WTC11 (cell line): Measurements from ENCODE around the gene SKP1. TPM values are rescaled to one million over a fixed set of nuclear protein-coding genes. Genes with fewer than 3 reads are reported as not detected.
"Not testable (repeated sequence)": the region's sequence is repeated elsewhere in the genome, so short reads cannot be mapped to it uniquely, and the experiment has no call there.

ENCODE experiments used
- ATAC-seq: fragments of 200-7000 bp; cut with Tn5 transposase; 2 replicates; pipeline ENCODE4 v1.10.0; 2021; ENCODE audit warnings: mild to moderate bottlenecking, moderate library complexity
- CTCF ChIA-PET: fragments of 300-600 bp; sonication (Branson Sonifier 250); formaldehyde crosslinking; loops from one replicate; lab custom pipeline; 2021; ENCODE audit warnings: antibody characterized with exemption; lab: Charles Lee
- POLR2A ChIA-PET: fragments of 350-600 bp; sonication (Branson Sonifier 250); formaldehyde crosslinking; loops from one replicate; lab custom pipeline; 2021; ENCODE audit warnings: antibody characterized with exemption; lab: Charles Lee
- DNase-seq: peaks from one replicate; pipeline ENCODE4 v3.0.0; 2021; ENCODE audit warnings: low spot score
- H3K27ac Mint-ChIP-seq: 2 replicates; pipeline ENCODE4 v1.8.0; 2021; ENCODE audit warnings: mixed read lengths
- H3K27me3 Mint-ChIP-seq: 2 replicates; pipeline ENCODE4 v1.8.0; 2021; ENCODE audit warnings: low read depth, mild to moderate bottlenecking, moderate library complexity, mixed read lengths
- H3K36me3 Mint-ChIP-seq: 2 replicates; pipeline ENCODE4 v1.8.0; 2021; ENCODE audit warnings: mixed read lengths
- H3K4me1 Mint-ChIP-seq: 2 replicates; pipeline ENCODE4 v1.8.0; 2022; ENCODE audit warnings: mixed read lengths
- H3K4me3 Mint-ChIP-seq: 2 replicates; pipeline ENCODE4 v1.8.0; 2021; ENCODE audit warnings: mild to moderate bottlenecking, moderate library complexity, mixed read lengths
- H3K9me3 Mint-ChIP-seq: 2 replicates; pipeline ENCODE4 v1.8.0; 2021; ENCODE audit warnings: mixed read lengths
- ARID4B ChIP-seq: sonication (generic); formaldehyde crosslinking; IDR thresholded peaks from 2 replicates; pipeline ENCODE4 v1.8.0; 2023; ENCODE audit warnings: missing genetic modification reagents, mild to moderate bottlenecking, borderline replicate concordance
- CREM ChIP-seq: sonication (generic); formaldehyde crosslinking; IDR thresholded peaks from 2 replicates; pipeline ENCODE4 v1.8.1; 2022; ENCODE audit warnings: mild to moderate bottlenecking, missing genetic modification reagents, moderate library complexity
- EMX1 ChIP-seq: fragments of 250-450 bp; sonication (Bioruptor Pico); IDR thresholded peaks from 2 replicates; pipeline ENCODE4 v1.8.0; 2021; ENCODE audit warnings: mild to moderate bottlenecking
- MXD4 ChIP-seq: fragments of 250-450 bp; sonication (Bioruptor Pico); IDR thresholded peaks from 2 replicates; pipeline ENCODE4 v1.8.0; 2021; ENCODE audit warnings: mild to moderate bottlenecking, moderate library complexity, borderline replicate concordance
- MYBL2 ChIP-seq: sonication (generic); formaldehyde crosslinking; IDR thresholded peaks from 2 replicates; pipeline ENCODE4 v1.8.1; 2023; ENCODE audit warnings: mild to moderate bottlenecking, moderate library complexity, missing genetic modification reagents
- NFATC4 ChIP-seq: fragments of 250-450 bp; sonication (Bioruptor Pico); IDR thresholded peaks from 2 replicates; pipeline ENCODE4 v1.9.0; 2021; ENCODE audit warnings: mild to moderate bottlenecking
- RELA ChIP-seq: sonication (generic); formaldehyde crosslinking; IDR thresholded peaks from 2 replicates; pipeline ENCODE4 v1.8.1; 2022; ENCODE audit warnings: missing genetic modification reagents, mild to moderate bottlenecking, borderline replicate concordance
- SMAD4 ChIP-seq: sonication (generic); formaldehyde crosslinking; IDR thresholded peaks from 2 replicates; pipeline ENCODE4 v1.8.0; 2022; ENCODE audit warnings: mild to moderate bottlenecking, missing genetic modification reagents
- TCF7 ChIP-seq: sonication (generic); formaldehyde crosslinking; IDR thresholded peaks from 2 replicates; pipeline ENCODE4 v1.8.0; 2022; ENCODE audit warnings: mild to moderate bottlenecking, low read depth, missing genetic modification reagents, moderate library complexity
- TEAD1 ChIP-seq: sonication (generic); formaldehyde crosslinking; IDR thresholded peaks from 2 replicates; pipeline ENCODE4 v1.8.0; 2022; ENCODE audit warnings: mild to moderate bottlenecking, missing genetic modification reagents
- USF1 ChIP-seq: sonication (generic); formaldehyde crosslinking; IDR thresholded peaks from 2 replicates; pipeline ENCODE4 v1.8.0; 2022; ENCODE audit warnings: mild to moderate bottlenecking, missing genetic modification reagents
- ZNF416 ChIP-seq: fragments of 250-450 bp; sonication (Bioruptor Pico); IDR thresholded peaks from 2 replicates; pipeline ENCODE4 v1.9.0; 2021; ENCODE audit warnings: mild to moderate bottlenecking, inconsistent platforms
- total RNA-seq: library from RNA; stranded (reverse); gene quantifications from 3 replicates; pipeline ENCODE4 v1.2.3, GENCODE V29; 2021
- TF ChIP-seq, protein P1 (sequence below): sonication (generic); formaldehyde crosslinking; IDR thresholded peaks from 2 replicates; pipeline ENCODE4 v1.8.1; 2023; ENCODE audit warnings: mild to moderate bottlenecking, missing genetic modification reagents, moderate library complexity

SKP1 gene
- total RNA-seq, 1 experiment from 2014 or later, result 285 TPM

DNA sequence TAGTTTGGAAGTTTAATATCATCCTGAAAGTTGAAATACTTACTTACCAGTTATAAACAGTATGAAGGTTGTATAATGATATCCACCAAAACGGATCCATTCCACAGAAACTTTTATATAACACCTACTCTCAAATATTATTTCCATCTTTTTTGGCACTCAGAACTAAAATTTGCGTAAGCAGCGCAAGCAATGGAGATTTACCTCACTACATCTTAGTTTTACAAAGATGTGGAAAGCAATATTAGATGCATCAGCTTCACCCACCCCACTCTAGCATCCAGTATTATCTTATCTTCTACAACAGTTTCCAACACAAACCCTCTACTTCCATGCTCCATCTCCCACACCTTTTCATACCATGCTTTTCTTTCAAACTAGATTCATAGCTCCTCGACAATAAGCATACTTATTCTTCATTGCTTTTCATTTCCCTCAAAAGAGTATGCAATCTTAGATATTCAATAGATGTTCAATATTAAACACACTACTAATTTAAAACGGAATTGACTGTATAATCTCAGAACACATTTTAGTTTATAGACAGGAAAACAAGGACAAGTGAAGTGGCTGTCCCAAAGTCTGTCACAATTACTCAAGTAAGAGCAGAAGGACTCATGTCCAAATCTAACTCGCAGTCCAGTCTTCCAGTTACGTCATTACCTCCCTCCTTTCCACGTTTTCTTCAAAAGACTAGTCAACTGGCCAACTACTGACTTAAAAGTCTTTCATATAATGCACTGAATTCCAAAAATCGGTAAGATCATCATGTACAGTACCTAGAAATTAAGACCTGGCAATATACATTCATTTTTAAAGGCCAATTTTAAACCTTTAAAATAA is 46.9 kb upstream of the SKP1 start:
- TF ChIP-seq EMX1 (CRISPR knock-in tag), result no peak
- TF ChIP-seq TEAD1 (CRISPR knock-in tag), result no peak
- TF ChIP-seq MXD4 (CRISPR knock-in tag), result no peak
- TF ChIP-seq SMAD4 (CRISPR knock-in tag), result no peak
- TF ChIP-seq TCF7 (CRISPR knock-in tag), result no peak
- no peak for TF ChIP-seq ARID4B (CRISPR knock-in tag)
- TF ChIP-seq NFATC4 (CRISPR knock-in tag), result no peak
- TF ChIP-seq MYBL2, result no peak
- no peak for TF ChIP-seq RELA (CRISPR knock-in tag)
- no peak for TF ChIP-seq ZNF416
- TF ChIP-seq CREM, result no peak
- TF ChIP-seq USF1 (CRISPR knock-in tag), result no peak
- no peak for ATAC-seq
- Mint-ChIP-seq H3K4me1 (peaks cover 61% of the 10 kb centered on the region), H3K27me3 (no peaks in the 10 kb centered on the region), H3K27ac (peak overlapping the region; percentile 54), H3K9me3 (no peaks in the 10 kb centered on the region), H3K36me3 (peaks cover 21% of the 10 kb centered on the region), H3K4me3 (peak overlapping the region; percentile 87)
- CTCF ChIA-PET, result interaction anchor here (0.7 to 2.5 kb wide), 3 partner anchors 39 to 184 kb away, joined by 3 to 12 read pairs (median 3); no protein-coding TSS in a partner anchor
- DNase-seq, result no peak
- POLR2A ChIA-PET, result no interaction called here

GRCh38 chr5:134221690-134222089 is 44.9 kb upstream of the SKP1 start:
- Mint-ChIP-seq H3K27ac (peak overlapping the region; percentile 38), H3K4me1 (peaks cover 54% of the 10 kb centered on the region), H3K36me3 (peaks cover 21% of the 10 kb centered on the region)
- H3K27me3 Mint-ChIP-seq, DNase-seq, H3K9me3 Mint-ChIP-seq, POLR2A ChIA-PET, H3K4me3 Mint-ChIP-seq, ATAC-seq: not testable (repeated sequence)
- CTCF ChIA-PET, result interaction anchor here (1.2 kb wide), 1 partner anchor 76 kb away, joined by 3 read pairs; no protein-coding TSS in a partner anchor

- no peak for ATAC-seq
- Mint-ChIP-seq H3K9me3 (no peaks in the 10 kb centered on the region; the same call in 1 of the 2 replicates), H3K36me3 (peaks cover 14% of the 10 kb centered on the region), H3K27ac (no peak overlapping the region), H3K4me3 (no peak overlapping the region), H3K27me3 (no peaks in the 10 kb centered on the region), H3K4me1 (peaks cover 32% of the 10 kb centered on the region)
- no peak for DNase-seq
- TF ChIP-seq, protein P1, sequence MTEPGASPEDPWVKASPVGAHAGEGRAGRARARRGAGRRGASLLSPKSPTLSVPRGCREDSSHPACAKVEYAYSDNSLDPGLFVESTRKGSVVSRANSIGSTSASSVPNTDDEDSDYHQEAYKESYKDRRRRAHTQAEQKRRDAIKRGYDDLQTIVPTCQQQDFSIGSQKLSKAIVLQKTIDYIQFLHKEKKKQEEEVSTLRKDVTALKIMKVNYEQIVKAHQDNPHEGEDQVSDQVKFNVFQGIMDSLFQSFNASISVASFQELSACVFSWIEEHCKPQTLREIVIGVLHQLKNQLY (CRISPR knock-in tag), result no peak
- CTCF ChIA-PET, result no interaction called here
- POLR2A ChIA-PET, result no interaction called here
Observed at GRCh38 chr5:134215757-134216156, 39.0 kb upstream of the SKP1 start.

- ChIA-PET POLR2A (interaction anchor here (0.7 to 1.4 kb wide), 3 partner anchors 9 to 214 kb away, joined by 3 to 7 read pairs (median 4); partner anchors contain the start of gene PPP2CA), CTCF (interaction anchor here (0.6 to 1.9 kb wide), 5 partner anchors 9 to 317 kb away, joined by 3 to 7 read pairs (median 3); no protein-coding TSS in a partner anchor)
- H3K27ac Mint-ChIP-seq, result peak overlapping the region; percentile 83
- H3K36me3 Mint-ChIP-seq, result peaks cover 14% of the 10 kb centered on the region
- H3K27me3 Mint-ChIP-seq, H3K4me3 Mint-ChIP-seq, H3K9me3 Mint-ChIP-seq, DNase-seq, ATAC-seq: not testable (repeated sequence)
- peaks cover 23% of the 10 kb centered on the region for H3K4me1 Mint-ChIP-seq
Observed at GRCh38 chr5:134211263-134212031, 34.7 kb upstream of the SKP1 start.
